Endometrium (tissue), 2 donors: Measurements from ENCODE around the gene P3R3URF.
"Not testable (repeated sequence)": the region's sequence is repeated elsewhere in the genome, so short reads cannot be mapped to it uniquely, and the experiment has no call there.

Experiments used
- FAIRE-seq: peaks from 2 replicates; lab custom pipeline; 2012; peaks lifted over from hg19 to GRCh38; lab: Jason Lieb, UNC
- donor health status: control.
- donor health status: control.

Gene P3R3URF

DNA sequence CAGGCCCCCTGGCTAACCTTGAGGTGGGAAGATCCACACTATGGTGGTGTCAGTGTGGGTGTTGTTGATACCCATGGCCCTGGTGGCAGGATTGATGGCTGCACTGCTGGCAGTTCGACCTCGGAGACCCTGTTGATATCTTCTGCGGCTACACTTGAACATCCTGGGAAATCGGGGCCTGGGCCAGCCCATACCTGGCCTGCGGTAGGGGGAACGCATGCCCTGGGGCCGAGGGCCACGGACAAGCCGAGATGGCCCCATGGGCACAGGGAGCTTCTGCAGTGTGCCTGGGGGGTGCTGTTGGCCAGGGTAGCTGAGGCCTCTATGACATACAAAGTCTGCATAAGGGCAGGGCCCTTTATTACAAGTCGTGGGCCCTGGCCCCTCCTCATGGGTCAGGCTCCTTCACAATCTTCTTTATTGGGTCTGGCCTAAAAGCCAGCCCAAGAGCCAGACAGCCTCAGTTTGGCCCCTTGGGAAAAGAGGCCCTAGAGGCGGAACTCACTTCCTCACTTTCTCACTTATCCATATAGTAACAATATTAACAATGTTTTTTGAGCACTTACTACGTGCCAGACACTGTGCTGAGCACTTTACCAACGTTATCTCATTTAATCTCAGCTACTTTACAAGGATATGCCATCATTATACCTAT is at the start of gene P3R3URF:
Gene P3R3URF (minus strand): TSS at position 278 of the 655 bp plus-strand sequence. CDS start 17 bp downstream, at position 261.
- no peak for FAIRE-seq

DNA sequence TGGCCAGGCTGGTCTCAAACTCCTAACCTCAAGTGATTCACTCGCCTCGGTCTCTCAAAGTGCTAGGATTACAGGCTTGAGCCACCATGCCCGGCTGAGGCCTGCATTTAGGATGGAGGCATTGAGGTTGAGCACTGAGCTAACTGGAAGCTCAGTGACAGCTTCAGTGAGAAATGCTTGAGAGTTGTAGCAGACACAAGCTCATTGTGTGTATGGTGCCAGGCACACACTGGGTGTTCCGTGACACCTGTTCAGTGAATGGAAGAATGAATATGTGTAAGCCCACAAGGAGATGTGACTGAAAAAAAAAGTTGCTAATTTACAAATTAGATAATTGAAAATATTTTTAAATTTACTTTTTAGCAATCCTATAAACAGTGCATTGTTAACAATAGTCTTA is 48.7 kb upstream of the P3R3URF start:
- FAIRE-seq: no peak

DNA sequence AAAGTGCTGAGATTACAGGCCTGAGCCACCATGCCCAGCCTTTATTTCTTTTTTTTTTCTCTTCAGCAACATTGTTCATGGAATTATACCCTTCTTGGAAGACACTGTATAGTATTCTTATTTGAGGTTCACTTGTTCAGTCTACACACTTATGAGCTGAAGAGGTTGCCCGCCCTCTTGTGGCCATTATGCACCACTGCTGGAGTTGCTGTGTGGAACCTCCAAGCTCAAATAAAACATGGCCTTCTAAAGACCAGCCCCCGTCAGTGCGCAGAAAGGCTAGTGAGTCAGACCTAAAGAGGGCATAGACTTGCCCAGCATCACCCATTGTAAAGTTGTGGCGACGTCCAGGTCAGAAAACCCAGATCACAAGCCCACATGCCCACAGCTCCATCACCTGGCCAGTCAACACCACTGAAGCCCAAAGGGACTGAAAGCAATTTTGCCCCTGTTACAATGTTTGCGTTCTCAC is 47.2 kb upstream of the P3R3URF start:
- no peak for FAIRE-seq

DNA sequence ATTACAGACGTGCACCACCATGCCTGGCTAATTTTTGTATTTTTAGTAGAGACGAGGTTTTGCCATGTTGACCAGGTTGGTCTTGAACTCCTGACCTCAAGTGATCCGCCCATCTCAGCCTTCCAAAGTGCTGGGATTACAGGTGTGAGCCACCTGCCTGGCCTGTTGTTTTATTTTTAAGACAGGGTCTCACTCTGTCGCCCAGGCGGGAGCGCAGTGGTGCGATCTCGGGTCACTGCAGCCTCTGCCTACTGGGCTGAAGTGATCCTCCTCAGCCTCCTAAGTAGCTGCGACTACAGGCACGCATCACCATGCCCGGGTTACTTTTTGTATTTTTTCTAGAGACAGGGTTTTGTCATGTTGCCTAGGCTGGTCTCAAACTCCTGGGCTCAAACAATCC is 46.8 kb upstream of the P3R3URF start:
- FAIRE-seq: not testable (repeated sequence)

DNA sequence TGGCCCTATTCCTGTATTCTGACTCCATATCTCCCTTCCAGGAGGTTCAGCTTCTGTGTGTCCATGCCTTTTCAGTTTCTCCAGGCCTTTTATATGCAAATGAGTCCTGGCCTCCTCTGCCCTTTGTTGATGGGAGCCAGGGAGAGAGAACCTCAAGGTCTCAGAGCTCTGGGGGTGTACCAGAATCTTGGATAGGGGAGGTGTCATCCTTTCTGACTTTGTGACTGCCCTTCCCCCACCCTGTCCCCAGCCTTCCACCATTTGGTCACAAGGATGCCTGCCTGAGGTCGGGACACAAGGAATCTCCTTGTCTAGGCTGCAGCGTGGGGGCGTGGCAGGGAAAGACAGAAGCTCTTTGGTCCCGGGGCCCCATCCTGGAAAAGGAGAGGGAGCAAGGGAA is 45.5 kb upstream of the P3R3URF start:
- FAIRE-seq: no peak

DNA sequence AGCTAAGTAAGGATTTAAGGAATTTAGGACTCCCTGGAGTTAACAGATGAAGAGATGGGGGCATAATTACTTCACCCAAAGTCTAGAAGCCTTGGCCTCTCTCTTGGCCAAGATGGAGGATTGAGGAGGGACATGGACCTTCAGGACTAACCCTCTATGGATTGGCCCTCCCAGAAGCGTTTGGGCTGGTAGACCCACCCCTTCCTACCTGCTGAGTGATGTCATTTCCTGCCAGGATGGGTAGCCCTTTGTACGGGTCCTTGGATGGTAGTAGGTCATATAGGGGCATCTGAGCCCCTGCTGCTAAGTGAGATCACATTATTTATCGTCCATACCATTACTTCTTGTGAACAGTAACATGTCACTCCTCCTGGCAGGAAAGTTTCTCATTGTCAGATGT is 44.5 kb upstream of the P3R3URF start:
- no peak for FAIRE-seq

DNA sequence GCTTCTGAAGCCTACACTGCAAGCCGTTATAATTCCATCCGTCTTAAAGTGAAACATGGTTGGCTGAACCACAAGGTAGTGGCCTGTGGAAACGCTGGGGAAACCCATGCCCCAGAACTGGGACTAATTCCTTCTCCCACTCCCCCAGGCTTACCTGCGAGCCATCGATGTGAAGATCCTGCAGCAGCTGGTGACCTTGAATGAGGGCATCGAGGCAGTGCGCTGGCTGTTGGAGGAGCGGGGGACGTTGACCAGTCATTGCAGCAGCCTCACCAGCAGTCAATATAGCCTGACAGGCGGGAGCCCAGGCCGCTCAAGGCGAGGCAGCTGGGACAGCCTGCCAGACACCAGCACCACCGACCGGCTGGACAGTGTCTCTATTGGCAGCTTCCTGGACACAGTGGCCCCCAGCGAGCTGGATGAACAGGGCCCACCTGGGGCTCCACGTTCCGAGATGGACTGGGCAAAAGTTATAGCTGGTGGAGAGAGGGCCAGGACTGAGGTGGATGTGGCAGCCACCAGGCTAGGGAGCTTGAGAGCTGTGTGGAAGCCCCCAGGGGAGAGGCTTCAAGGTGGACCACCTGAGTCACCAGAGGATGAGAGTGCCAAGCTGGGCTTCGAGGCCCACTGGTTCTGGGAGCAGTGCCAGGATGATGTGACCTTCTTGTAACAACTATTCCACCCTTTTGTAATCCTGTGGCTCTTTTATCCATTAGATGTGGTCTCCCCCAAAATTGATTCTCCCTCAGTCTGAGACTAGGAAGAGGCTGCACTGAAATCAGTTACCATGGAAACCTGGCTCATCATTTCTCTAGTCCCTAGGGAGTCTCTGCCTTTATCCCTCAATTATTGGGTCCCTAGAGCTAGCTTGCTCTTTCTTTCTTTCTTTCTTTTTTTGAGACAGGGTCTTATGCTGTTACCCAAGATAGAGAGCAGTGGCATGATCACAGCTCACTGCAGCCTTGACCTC is 43.5 kb upstream of the P3R3URF start:
- no peak for FAIRE-seq

DNA sequence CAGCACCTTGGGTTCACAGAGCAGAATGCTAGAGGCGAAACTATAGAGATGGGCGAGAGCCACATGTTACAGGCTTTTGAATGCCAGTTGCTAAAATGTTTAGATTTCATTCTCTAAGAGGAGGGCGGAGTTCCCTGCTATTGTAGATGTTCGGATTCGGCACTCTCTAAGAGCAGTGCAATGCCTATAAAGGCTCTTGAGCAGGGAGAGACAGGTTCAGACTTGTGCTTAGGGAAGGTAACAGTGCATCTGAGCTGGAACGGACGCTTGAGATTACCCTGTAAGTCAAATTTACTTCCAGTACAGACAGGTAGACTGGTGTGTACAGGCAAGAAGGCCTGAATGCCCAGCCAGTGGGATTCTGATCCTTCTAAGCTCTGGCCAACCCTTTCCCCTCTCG is 42.2 kb upstream of the P3R3URF start:
- no peak for FAIRE-seq

DNA sequence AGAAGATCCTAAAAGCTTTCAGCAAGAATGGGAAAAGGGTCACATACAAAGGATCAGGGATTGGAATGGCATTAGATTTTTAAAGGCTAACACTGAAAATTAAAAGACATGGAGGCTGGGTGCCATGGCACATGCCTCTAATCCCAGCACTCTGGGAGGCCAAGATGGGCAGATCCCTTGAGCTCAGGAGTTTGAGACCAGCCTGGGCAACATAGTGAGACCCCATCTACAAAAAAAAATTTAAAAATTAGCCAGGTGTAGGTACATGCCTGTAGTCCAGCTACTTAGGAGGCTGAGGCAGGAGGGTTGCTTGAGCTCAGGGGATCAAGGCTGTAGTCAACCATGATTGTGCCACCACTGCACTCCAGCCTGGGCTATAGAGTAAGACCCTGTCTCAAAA is 39.2 kb upstream of the P3R3URF start:
- FAIRE-seq: no peak

DNA sequence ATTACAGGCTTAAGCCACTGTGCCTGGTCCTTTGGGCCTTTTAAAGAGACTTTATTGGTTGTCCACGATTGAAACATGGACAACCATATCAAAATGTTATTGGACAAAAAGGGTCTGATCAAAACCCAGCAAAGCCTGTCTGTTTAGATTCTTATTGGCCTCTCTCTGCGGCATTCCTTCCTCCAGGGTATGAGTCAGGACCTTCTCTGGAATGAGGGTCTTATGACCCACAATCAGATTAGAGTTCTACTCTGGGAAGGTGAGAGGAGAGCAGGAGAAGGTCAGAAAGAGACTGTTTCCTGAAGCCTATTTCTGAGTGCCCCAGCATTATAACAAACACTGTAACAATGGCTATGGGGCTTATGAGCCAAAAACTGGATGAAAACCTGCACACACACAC is 34.8 kb upstream of the P3R3URF start:
- no peak for FAIRE-seq

DNA sequence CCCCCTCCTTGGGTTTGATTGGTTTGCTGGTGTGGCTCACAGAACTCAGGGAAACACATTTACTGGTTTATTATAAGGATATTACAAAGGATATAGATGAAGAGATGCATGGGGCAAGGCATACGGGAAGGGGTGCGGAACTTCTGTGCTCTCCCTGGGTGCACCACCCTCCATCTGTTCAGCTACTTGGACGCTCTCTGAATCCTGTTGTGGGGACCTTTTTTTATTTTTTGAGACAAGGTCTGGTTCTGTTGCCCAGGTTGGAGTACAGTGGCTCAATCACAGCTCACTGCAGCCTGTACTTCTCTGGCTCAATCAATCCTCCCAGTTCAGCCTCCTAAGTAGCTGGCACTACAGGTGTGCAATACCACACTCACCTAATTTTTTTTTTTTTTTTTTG is 34.3 kb upstream of the P3R3URF start:
- FAIRE-seq: no peak

DNA sequence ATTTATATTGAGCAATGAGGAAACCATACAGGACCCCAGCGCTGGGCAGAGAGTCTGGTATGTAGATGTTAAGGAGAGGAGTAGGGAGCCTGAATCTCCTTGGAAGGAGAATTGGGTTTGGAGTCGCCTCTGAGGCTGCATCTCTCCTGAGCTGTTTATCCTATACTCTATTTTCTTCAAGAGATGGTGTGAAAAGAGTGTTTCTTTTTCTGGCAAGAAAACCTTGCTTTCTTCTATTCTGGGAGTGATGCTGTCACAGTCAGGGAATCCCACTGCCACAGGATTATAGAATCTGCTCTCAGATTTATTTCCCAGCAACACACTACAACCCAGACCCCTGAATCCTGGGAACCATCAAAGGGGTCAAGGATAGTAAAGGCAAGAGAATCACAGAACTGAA is 30.1 kb upstream of the P3R3URF start:
- no peak for FAIRE-seq

DNA sequence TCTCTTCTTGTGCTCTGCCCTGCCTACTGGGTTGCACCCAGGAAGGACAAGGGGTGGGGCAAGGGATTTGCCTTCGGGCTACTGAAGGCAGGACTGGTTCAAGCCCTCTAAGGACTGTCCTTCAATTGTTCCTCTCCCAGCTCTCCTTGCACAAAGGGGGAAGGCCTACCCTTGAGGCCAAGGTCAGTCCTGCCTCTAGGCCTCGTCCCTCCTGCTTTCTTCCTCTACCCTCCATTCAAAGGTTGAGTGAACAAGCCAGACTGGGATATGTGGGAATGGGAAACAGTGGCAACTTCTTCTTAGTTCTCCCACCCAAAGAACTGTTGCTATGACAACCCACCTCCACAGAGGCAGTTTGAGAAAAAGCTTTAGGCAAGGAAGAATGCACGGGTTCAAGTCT is 29.5 kb upstream of the P3R3URF start:
- FAIRE-seq: no peak

DNA sequence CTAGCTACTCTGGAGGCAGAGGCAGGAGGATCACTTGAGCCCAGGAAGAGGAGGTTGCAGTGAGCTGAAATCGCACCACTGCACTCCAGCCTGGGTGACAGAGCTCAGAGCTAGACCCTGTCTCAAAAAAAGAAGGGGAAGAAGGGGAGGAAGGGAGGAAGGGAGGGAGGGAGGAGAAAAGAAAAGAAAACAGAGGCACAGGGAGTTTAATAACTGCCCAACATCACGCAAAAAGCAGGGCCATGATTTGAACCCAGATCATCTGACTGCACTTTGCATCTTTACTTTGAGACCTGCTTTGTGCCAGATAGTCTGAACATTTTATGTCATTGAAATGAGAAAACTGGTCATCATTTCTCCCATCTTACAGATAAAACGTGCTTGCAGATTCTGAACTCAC is 28.9 kb upstream of the P3R3URF start:
- no peak for FAIRE-seq

DNA sequence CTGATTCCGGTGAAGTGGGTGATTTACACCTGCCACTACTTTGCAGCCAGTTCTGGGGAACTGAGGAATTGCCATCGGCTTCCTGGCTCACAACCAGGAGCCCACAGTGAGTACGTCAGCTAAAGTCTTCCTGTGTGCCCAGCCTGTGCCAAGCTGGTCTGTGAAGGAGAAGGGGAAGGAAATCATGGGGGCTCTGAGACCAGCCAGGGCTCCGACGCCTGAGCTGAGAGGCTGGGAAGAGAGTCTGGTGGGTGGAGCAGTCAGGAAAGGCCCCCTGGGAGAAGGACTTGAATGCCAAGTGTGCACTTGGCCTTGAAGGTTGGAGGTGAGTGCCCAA is 28.1 kb upstream of the P3R3URF start:
- FAIRE-seq: no peak

DNA sequence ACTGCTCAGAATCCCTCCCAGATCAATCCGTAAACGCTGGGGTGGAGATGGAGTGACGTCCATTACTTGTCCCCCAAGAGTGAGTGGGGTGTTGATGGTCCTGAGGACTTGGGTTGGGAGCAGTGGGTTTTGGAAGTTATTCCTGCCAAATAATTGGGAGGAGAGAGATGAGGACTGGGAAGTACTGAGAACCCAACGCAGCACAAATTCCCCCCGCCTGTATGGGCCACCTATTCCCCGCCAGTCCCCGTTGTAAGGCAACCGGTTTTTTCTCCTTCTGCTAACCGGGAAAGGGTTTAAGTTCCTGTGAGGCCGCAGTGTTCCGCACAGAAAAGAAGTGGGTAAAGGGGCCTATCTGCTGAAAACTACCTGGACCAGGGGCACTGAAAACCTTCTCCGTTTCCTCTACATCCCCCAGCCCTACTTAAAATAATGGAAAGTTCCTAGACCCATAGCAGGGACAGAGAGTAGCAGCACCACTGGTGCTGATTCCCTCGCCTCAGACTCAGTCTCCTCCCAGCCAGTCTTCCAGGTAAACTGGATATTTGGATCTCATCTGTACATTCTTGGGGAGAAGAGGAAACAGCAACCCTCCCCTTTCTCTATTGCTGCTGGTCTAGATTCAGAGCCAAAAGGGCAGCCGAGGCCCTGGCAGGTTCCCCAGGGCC is 27.6 kb upstream of the P3R3URF start:
- FAIRE-seq: no peak

DNA sequence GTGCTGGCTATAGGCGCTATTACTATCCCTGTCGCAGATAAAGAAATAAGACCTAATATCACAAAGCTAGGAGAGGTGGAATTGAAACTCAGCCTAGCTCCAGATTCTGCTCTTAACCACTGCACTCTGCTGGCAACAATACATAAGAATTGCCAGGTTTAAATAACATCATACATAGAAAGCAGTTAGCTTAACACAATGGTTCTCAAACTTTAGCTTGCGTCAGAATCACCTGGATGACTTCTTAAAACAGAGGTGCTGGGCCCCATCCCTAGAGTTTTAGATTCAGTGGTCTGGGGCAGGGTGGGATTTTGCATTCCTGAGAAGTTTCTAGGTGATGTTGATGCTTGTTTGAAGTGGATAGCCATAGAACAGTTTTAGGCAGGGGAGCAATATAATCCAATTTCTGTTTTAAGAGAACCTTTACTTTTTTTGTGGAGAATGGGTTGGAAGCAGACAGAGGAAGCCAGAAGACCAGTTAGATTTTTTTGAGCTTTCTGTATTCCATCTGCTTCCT is 23.0 kb upstream of the P3R3URF start:
- FAIRE-seq: no peak

DNA sequence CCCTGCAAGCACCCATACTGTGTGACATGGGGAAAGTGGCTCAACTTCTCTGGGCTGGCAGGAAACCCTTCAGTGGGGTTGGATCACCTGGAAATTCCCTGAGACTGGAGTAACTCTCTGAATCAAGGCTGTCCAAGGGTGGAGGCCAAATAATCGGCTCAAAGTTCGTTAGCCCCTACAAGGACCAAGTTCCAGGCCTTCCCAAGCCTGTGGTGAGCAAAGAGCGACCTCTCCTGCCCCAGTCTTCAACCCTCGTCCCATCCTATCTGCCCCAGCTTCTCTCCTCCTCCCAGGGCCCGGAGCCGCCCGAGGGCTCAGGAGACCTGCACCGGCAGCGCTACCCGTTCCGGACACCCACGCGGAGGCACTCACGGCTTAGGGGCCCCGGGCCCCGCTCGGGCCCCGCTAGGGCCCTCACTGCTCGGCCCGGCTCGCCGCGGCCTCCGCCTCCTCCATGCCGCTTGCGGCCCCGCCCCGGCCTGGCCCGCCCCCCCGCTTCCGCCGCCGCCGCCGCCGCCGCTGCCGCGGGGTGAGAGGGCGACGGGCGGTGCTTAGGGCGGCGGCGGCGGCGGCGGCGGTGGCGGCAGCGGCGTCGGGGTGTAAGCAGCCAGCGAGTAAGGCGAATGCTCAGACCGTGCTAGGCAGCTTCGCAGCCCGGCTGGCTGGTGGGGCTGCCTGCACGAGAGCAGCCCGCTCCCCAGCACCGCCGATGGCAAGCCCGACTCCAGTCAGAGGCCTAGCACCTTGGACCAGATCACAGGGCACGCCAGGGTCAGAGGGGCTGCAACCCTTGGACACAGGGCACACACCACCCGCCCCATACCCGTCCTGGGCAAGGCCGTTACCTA is 21.9 kb upstream of the P3R3URF start, which contains the start of gene POMGNT1:
Gene POMGNT1 (minus strand): TSS at position 471 of the 848 bp plus-strand sequence. CDS start 613 bp downstream, outside the sequence.
- no peak for FAIRE-seq

DNA sequence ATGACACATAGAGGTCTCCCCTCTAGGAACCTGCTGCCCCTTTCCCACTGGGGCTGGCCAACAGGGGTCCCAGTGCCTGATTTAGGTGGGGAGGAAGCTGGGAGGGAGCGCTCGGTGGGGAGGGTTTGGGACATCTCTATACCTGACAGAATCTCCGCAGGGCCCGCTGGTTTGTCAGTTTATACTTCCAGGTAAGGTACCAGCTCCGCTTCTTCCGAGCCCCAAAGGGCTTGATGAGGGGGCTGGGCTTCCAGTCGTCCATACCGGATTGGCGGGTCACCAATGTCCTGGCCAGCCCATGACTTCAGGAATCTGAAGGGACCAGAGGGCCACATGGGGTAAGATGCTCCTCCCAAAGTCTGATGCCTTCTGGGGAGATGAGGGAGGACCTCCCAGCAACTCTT is 21.3 kb upstream of the P3R3URF start:
- no peak for FAIRE-seq

DNA sequence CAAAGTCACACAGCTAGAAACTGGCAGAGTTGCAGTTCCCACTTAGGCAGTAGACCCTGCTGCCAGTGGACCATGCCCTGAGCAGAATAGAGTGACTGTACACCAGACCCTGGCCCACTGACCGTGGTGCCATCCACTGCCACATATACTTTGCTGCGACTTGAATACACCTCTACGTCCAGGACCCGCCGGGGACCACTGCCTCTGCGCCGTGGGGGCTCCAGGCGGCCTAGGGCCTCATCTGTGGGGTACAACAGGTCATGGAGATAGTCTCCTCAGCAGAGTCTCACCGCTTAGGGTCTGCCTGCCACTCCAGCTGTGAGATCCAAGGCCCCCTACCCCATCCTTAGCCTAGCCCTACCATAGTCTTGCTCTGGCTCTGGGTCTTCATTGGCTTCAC is 20.3 kb upstream of the P3R3URF start:
- FAIRE-seq: no peak

DNA sequence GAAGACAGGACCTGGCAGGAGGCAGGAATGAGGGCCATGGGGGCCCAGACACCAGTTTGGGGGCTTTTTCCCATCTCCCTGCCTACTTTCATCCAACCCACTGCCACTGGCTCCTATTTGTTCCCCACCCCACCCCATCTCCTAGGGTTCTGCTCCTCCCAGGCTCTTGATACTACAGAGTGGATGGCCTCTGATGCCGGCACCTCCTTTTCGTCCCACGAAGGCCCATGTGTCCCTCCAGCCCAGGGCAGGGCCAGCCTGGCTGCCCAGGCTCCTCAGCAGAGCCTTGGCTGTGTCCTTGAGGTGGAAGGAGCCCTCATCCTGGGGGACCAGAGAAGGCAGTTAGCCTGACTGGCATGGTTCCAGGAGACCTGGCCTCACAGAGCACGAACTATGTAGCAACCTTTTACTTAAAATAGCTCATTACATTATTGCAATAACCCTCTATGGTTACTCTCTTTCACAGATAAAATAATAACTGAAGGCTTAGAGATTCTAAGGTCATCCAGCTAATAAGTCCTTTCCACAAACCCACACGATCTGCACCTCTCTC is 18.4 kb upstream of the P3R3URF start:
- FAIRE-seq: no peak
